GM18520 (cell line): ENCODE data around the gene ORC2.
"Not testable (repeated sequence)": the region's sequence is repeated elsewhere in the genome, so short reads cannot be mapped to it uniquely, and the experiment has no call there.

Experiments used
- ATAC-seq: cut with Tn5 transposase; IDR thresholded peaks from one replicate; pipeline ENCODE4 v1.9.1; 2021; ENCODE audit not compliant: unreplicated experiment

The ORC2 gene

GRCh38 chr2:200939832-200940231, 23.6 kb downstream of the ORC2 start:
- no peak for ATAC-seq

GRCh38 chr2:200930947-200931626, 32.4 kb downstream of the ORC2 start:
- ATAC-seq: no peak

- ATAC-seq: no peak
Observed at GRCh38 chr2:200929334-200930249, 33.9 kb downstream of the ORC2 start.

GRCh38 chr2:200922439-200922838, 41.0 kb downstream of the ORC2 start:
- ATAC-seq: no peak

DNA sequence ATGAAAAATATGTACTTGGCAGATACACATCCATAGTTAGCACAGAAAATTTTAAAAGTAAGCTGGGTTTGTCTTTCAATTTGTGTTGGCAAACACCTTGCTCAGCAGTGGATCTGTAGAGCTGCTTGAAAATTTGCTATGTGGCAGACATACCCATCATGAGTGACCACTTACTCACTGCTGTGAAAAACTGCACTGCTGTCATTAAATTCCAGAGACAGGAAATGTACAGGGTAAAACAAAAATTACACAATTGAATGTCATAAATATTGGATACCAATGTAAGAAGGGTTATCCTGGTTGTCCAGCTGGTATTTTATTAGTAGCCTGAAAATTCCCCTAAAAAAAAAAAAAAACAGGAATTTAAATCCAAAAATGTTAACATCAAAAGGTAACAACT, 49.8 kb downstream of the ORC2 start:
- no peak for ATAC-seq

GRCh38 chr2:200909958-200910357, 53.5 kb downstream of the ORC2 start:
- ATAC-seq: no peak

- no peak for ATAC-seq
Observed at GRCh38 chr2:200905618-200906296, 57.7 kb downstream of the ORC2 start.

GRCh38 chr2:200901459-200902072, 61.9 kb downstream of the ORC2 start:
- ATAC-seq: peak; percentile 93

GRCh38 chr2:200899482-200899881, 64.0 kb downstream of the ORC2 start:
- ATAC-seq: no peak

GRCh38 chr2:200888704-200889625, 74.5 kb downstream of the ORC2 start, which contains the start of the genes NIF3L1 and PPIL3:
Gene NIF3L1, plus strand, starts transcription at chr2:200889371. Its CDS starts 2,573 bp downstream, at chr2:200891944.
Gene PPIL3, minus strand, starts transcription at chr2:200889077. Its CDS starts 1,462 bp downstream, at chr2:200887615.
- ATAC-seq: peak; percentile 91

DNA sequence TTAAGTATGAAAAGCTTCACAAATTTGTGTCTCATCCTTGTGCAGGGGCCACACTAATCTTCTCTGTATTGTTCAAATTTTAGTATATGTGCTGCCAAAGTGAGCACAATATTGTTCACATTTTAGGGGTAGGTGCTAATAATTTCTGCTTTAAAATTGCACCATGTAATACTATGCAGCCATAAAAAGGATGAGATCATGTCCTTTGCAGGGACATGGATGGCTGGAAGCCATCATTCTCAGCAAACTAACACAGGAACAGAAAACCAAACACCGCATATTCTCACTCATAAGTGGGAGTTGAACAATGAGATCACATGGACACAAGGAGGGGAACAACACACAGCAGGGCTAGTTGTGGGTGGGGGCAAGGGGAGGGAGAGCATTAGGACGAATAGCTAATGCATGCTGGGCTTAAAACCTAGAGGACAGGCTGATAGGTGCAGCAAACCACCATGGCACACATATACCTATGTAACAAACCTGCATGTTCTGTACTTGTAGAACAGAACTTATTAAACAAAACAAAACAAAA, 81.7 kb downstream of the ORC2 start:
- ATAC-seq: not testable (repeated sequence)

GRCh38 chr2:200878289-200878880, 85.1 kb downstream of the ORC2 start:
- no peak for ATAC-seq

DNA sequence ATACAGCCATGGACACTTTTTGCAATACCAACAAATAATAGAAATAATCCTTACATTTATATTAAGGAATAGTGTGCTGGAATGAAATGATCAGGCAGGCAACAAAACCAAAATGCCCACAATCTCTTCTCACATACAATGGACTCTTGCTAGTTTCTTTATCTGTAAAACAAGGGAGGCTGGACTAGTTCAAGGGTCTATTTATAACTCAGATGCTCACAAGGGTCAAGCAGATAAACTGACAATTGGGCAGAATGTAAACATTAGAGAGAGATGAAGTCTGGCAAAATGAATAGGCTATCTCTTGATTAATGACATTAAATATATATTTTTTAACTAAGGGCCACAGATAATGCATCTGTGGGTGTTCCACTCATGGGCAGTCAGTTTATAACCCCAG, 86.0 kb downstream of the ORC2 start:
- ATAC-seq: no peak

- no peak for ATAC-seq
Observed at GRCh38 chr2:200873560-200873959, 89.9 kb downstream of the ORC2 start.

DNA sequence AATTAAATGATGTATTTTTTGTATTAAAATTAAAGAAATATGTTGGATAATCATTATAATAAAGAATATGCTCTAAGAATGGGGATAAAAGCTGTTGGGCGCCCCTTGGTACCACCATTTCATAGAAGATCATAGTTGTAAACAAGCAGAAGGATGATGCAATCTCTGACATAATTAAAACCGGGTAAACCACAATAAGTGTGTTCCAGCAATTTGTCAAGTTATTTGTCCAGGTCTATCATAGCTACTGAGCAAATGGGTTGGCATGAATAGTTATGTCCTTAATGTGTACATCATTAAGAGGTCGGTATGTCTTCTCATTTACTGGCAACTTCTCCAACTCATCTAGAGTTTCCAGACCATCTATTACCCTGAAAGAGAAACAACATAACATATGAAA, 92.3 kb downstream of the ORC2 start:
- no peak for ATAC-seq

DNA sequence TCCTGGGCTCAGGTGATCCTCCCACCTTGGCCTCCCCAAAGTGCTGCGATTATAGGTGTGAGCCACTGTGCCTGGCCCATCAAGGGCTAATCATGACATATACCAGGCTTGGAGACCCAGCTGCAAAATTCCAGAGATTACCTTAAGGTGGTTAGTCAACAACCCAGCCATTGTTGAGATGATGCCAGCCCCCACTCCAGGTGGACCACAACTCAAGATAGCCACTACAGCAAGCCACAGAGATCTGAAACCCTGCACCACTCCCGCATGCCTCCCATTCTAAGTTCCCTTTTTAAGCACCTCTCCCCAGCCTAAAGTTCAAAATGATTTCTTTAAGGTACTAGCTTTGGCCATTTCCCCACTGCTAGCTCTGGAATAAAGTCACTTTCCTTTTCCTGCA, 94.4 kb downstream of the ORC2 start:
- ATAC-seq: no peak

GRCh38 chr2:200864176-200865034, 99.1 kb downstream of the ORC2 start, which contains the start of gene CLK1:
Gene CLK1, minus strand, starts transcription at chr2:200864658. Its CDS starts 2,796 bp downstream, at chr2:200861862.
- peak; percentile 83 for ATAC-seq

GRCh38 chr2:200863782-200864175, 99.7 kb downstream of the ORC2 start:
- peak; percentile 3 for ATAC-seq
